Hepatocyte (in vitro differentiated cells): ENCODE data around the gene MN1. TPM values are rescaled to one million over a fixed set of nuclear protein-coding genes. Genes with fewer than 3 reads are reported as not detected.

Source experiments
- DNase-seq: peaks from one replicate; pipeline ENCODE4 v3.0.0-alpha.2; 2016; ENCODE audit warnings: low spot score
- H2AFZ ChIP-seq: fragments of 200-600 bp; sonication (generic); 2 replicates; pipeline ENCODE4 v1.6.0; 2016; ENCODE audit warnings: antibody characterized with exemption, mild to moderate bottlenecking
- H3K27ac ChIP-seq: fragments of 200-600 bp; sonication (generic); 2 replicates; pipeline ENCODE4 v1.5.1; 2016; ENCODE audit warnings: mild to moderate bottlenecking
- H3K27me3 ChIP-seq: fragments of 200-600 bp; sonication (generic); 2 replicates; pipeline ENCODE4 v1.6.1; 2016
- H3K36me3 ChIP-seq: fragments of 200-600 bp; sonication (generic); replicated peaks from 2 replicates; pipeline ENCODE4 v1.5.1; 2016; ENCODE audit warnings: low read depth; ENCODE audit not compliant: insufficient read depth
- H3K4me1 ChIP-seq: fragments of 200-600 bp; sonication (generic); 2 replicates; pipeline ENCODE4 v1.5.1; 2016; ENCODE audit warnings: mild to moderate bottlenecking, moderate library complexity; ENCODE audit not compliant: insufficient read depth
- H3K4me2 ChIP-seq: fragments of 200-600 bp; sonication (generic); 2 replicates; pipeline ENCODE4 v1.6.0; 2016
- H3K4me3 ChIP-seq: fragments of 200-600 bp; sonication (generic); 2 replicates; pipeline ENCODE4 v1.5.1; 2016; ENCODE audit warnings: mild to moderate bottlenecking
- H3K79me2 ChIP-seq: fragments of 200-600 bp; sonication (generic); 2 replicates; pipeline ENCODE4 v1.6.0; 2017; ENCODE audit warnings: mild to moderate bottlenecking
- H3K9me2 ChIP-seq: fragments of 200-600 bp; sonication (generic); replicated peaks from 2 replicates; pipeline ENCODE4 v1.6.0; 2017; ENCODE audit warnings: mild to moderate bottlenecking; ENCODE audit not compliant: insufficient read depth
- H3K9me3 ChIP-seq: fragments of 200-600 bp; sonication (generic); 2 replicates; pipeline ENCODE4 v1.5.1; 2016; ENCODE audit warnings: low read depth, mild to moderate bottlenecking
- H4K20me1 ChIP-seq: fragments of 200-600 bp; sonication (generic); 2 replicates; pipeline ENCODE4 v1.6.0; 2016; ENCODE audit warnings: mild to moderate bottlenecking; ENCODE audit not compliant: insufficient read depth, poor library complexity, severe bottlenecking
- CTCF ChIP-seq: fragments of 200-600 bp; sonication (generic); IDR thresholded peaks from 2 replicates; pipeline ENCODE4 v1.5.1; 2016; ENCODE audit warnings: antibody characterized with exemption, mild to moderate bottlenecking; ENCODE audit not compliant: poor library complexity
- EZH2 ChIP-seq: fragments of 200-600 bp; sonication (generic); IDR thresholded peaks from 2 replicates; pipeline ENCODE4 v1.6.1; 2016; ENCODE audit warnings: antibody characterized with exemption, mild to moderate bottlenecking, borderline replicate concordance
- EZH2phosphoT487 ChIP-seq: fragments of 200-600 bp; sonication (generic); IDR thresholded peaks from one replicate; pipeline ENCODE4 v1.6.1; 2018; ENCODE audit warnings: antibody characterized with exemption, mild to moderate bottlenecking, low read depth, moderate library complexity; ENCODE audit not compliant: unreplicated experiment, severe bottlenecking
- WGBS: methylation state at CpG from one replicate; pipeline ENCODE4 v1.1.6; 2016; ENCODE audit warnings: low lambda C conversion rate; ENCODE audit errors: missing lambda C conversion rate; 5-methylcytosine and 5-hydroxymethylcytosine counted together
- polyA plus RNA-seq: library from polyadenylated mRNA; unstranded; fragments of >200 nt; fragmentation: Nextera tagmentation; extraction: Ambion mirVana; gene quantifications from 2 replicates; pipeline ENCODE4 v1.2.1, GENCODE V29; 2016
- total RNA-seq: library from RNA; depleted of rRNA; stranded (reverse); fragments of >200 nt; gene quantifications from 2 replicates; pipeline ENCODE4 v1.2.3, GENCODE V29; 2014

The MN1 gene
- total and polyA plus RNA-seq, 2 experiments from 2014 or later = 2.3 to 4.4 TPM

- H3K4me3 ChIP-seq = no peak overlapping the region
- no peaks in the 10 kb centered on the region for H4K20me1 ChIP-seq
- no peaks in the 10 kb centered on the region for H3K79me2 ChIP-seq
- no peak overlapping the region for H3K27ac ChIP-seq
- no peaks in the 10 kb centered on the region for H3K36me3 ChIP-seq
- H3K9me2 ChIP-seq = no peaks in the 10 kb centered on the region
- no peaks in the 10 kb centered on the region for H3K9me3 ChIP-seq
- H3K4me1 ChIP-seq = peaks cover 9% of the 10 kb centered on the region
- 82% methylated on average over 24 of the region's 24 CpGs for WGBS
- no peak overlapping the region for H3K4me2 ChIP-seq
- no peak for TF ChIP-seq CTCF
- TF ChIP-seq EZH2 = no peak
- no peak for TF ChIP-seq EZH2phosphoT487
- no peak overlapping the region for H2AFZ ChIP-seq
- no peaks in the 10 kb centered on the region for H3K27me3 ChIP-seq
- no peak for DNase-seq
Measured at GRCh38 chr22:27778294-27779090, 23.1 kb downstream of the MN1 start.

GRCh38 chr22:27777128-27777527, 24.4 kb downstream of the MN1 start:
- no peaks in the 10 kb centered on the region for H3K9me3 ChIP-seq
- no peak overlapping the region for H3K4me3 ChIP-seq
- TF ChIP-seq EZH2 = no peak
- TF ChIP-seq CTCF = no peak
- no peak for TF ChIP-seq EZH2phosphoT487
- no peak for DNase-seq
- peaks cover 9% of the 10 kb centered on the region for H3K4me1 ChIP-seq
- H3K79me2 ChIP-seq = no peaks in the 10 kb centered on the region
- 91% methylated on average over 9 of the region's 9 CpGs for WGBS
- H3K9me2 ChIP-seq = no peaks in the 10 kb centered on the region
- H3K27ac ChIP-seq = no peak overlapping the region
- no peak overlapping the region for H2AFZ ChIP-seq
- no peak overlapping the region for H3K4me2 ChIP-seq
- H3K27me3 ChIP-seq = no peaks in the 10 kb centered on the region
- no peaks in the 10 kb centered on the region for H3K36me3 ChIP-seq
- H4K20me1 ChIP-seq = no peaks in the 10 kb centered on the region

GRCh38 chr22:27776650-27776958, 25.0 kb downstream of the MN1 start:
- TF ChIP-seq EZH2 (no peak), EZH2phosphoT487 (no peak), CTCF (no peak)
- Histone ChIP-seq H3K9me2 (no peaks in the 10 kb centered on the region), H3K4me2 (no peak overlapping the region), H3K4me3 (no peak overlapping the region), H3K27ac (no peak overlapping the region), H2AFZ (no peak overlapping the region), H3K27me3 (no peaks in the 10 kb centered on the region), H4K20me1 (no peaks in the 10 kb centered on the region), H3K79me2 (no peaks in the 10 kb centered on the region), H3K36me3 (no peaks in the 10 kb centered on the region), H3K9me3 (no peaks in the 10 kb centered on the region), H3K4me1 (peaks cover 9% of the 10 kb centered on the region)
- WGBS = 46% methylated on average over 8 of the region's 8 CpGs
- DNase-seq = no peak
